H9 (cell line): Measurements from ENCODE around the gene WDR6. TPM values are rescaled to one million over a fixed set of nuclear protein-coding genes. Genes with fewer than 3 reads are reported as not detected.

Experiments
- DNase-seq: peaks from one replicate; pipeline ENCODE4 v3.0.0-alpha.2; 2017
- H2AFZ ChIP-seq: one replicate; pipeline ENCODE4 v1.6.1; 2013; ENCODE audit warnings: mild to moderate bottlenecking, low read length, control low read depth, moderate library complexity
- H2AK5ac ChIP-seq: 2 replicates; pipeline ENCODE4 v1.6.1; 2013; ENCODE audit warnings: low read length, control low read depth, mixed read lengths; ENCODE audit not compliant: insufficient read length
- H2BK120ac ChIP-seq: one replicate; pipeline ENCODE4 v1.6.1; 2013; ENCODE audit warnings: low read depth, mild to moderate bottlenecking, low read length, control low read depth, inconsistent platforms; ENCODE audit not compliant: poor library complexity, severe bottlenecking
- H2BK12ac ChIP-seq: 2 replicates; pipeline ENCODE4 v1.6.1; 2013; ENCODE audit warnings: low read length, control low read depth, mixed read lengths, low read depth; ENCODE audit not compliant: insufficient read length
- H2BK15ac ChIP-seq: 2 replicates; pipeline ENCODE4 v1.6.1; 2013; ENCODE audit warnings: low read depth, low read length, control low read depth
- H2BK20ac ChIP-seq: one replicate; pipeline ENCODE4 v1.6.1; 2013; ENCODE audit warnings: low read depth, mild to moderate bottlenecking, low read length, control low read depth, inconsistent platforms; ENCODE audit not compliant: poor library complexity, severe bottlenecking
- H2BK5ac ChIP-seq: 2 replicates; pipeline ENCODE4 v1.6.1; 2013; ENCODE audit warnings: low read length, control low read depth, mixed read lengths; ENCODE audit not compliant: insufficient read length
- H3K14ac ChIP-seq: 2 replicates; pipeline ENCODE4 v1.6.1; 2013; ENCODE audit warnings: low read length, control low read depth; ENCODE audit not compliant: insufficient read depth
- H3K18ac ChIP-seq: 2 replicates; pipeline ENCODE4 v1.6.1; 2013; ENCODE audit warnings: low read depth, mild to moderate bottlenecking, mixed read lengths, low read length, control low read depth; ENCODE audit not compliant: insufficient read length
- H3K23ac ChIP-seq: 2 replicates; pipeline ENCODE4 v1.6.1; 2013; ENCODE audit warnings: low read length, control low read depth, mixed read lengths, low read depth; ENCODE audit not compliant: insufficient read length
- H3K23me2 ChIP-seq: 2 replicates; pipeline ENCODE4 v1.6.1; 2013; ENCODE audit warnings: low read depth, mild to moderate bottlenecking, mixed read lengths, low read length, control low read depth; ENCODE audit not compliant: insufficient read length, poor library complexity, severe bottlenecking
- H3K27ac ChIP-seq: 2 replicates; pipeline ENCODE4 v1.5.1; 2013; ENCODE audit warnings: low read length, control low read depth, mixed read lengths, low read depth; ENCODE audit not compliant: insufficient read length
- H3K27me3 ChIP-seq: 2 replicates; pipeline ENCODE4 v1.6.1; 2013; ENCODE audit warnings: low read length, control low read depth, inconsistent platforms; ENCODE audit not compliant: insufficient read depth
- H3K4ac ChIP-seq: 2 replicates; pipeline ENCODE4 v1.6.1; 2013; ENCODE audit warnings: low read depth, mild to moderate bottlenecking, control low read depth, inconsistent platforms, low read length, moderate library complexity
- H3K4me1 ChIP-seq: 2 replicates; pipeline ENCODE4 v1.6.1; 2013; ENCODE audit warnings: low read length, control low read depth, inconsistent platforms; ENCODE audit not compliant: insufficient read depth
- H3K4me2 ChIP-seq: 2 replicates; pipeline ENCODE4 v1.6.1; 2013; ENCODE audit warnings: low read length, control low read depth, mixed read lengths; ENCODE audit not compliant: insufficient read length, insufficient read depth
- H3K56ac ChIP-seq: 2 replicates; pipeline ENCODE4 v1.6.1; 2013; ENCODE audit warnings: low read depth, mild to moderate bottlenecking, mixed read lengths, low read length, control low read depth; ENCODE audit not compliant: insufficient read length
- H3K79me1 ChIP-seq: 2 replicates; pipeline ENCODE4 v1.6.1; 2013; ENCODE audit warnings: low read depth, mild to moderate bottlenecking, moderate library complexity, low read length, control low read depth, inconsistent platforms; ENCODE audit not compliant: insufficient read depth, poor library complexity, severe bottlenecking
- H3K79me2 ChIP-seq: 2 replicates; pipeline ENCODE4 v1.6.1; 2013; ENCODE audit warnings: low read length, control low read depth, inconsistent platforms; ENCODE audit not compliant: insufficient read depth
- H3K9ac ChIP-seq: 2 replicates; pipeline ENCODE4 v1.6.1; 2013; ENCODE audit warnings: low read length, control low read depth, mixed read lengths; ENCODE audit not compliant: insufficient read length; ENCODE audit errors: extremely low read depth
- H3K9me3 ChIP-seq: one replicate; pipeline ENCODE4 v1.6.1; 2013; ENCODE audit warnings: low read depth, low read length, inconsistent platforms; ENCODE audit not compliant: control insufficient read depth
- H3T11ph ChIP-seq: one replicate; pipeline ENCODE4 v1.6.1; 2013; ENCODE audit warnings: mild to moderate bottlenecking, low read length, control low read depth, inconsistent platforms
- H4K20me1 ChIP-seq: one replicate; pipeline ENCODE4 v1.6.1; 2013; ENCODE audit not compliant: control insufficient read depth, insufficient read length, insufficient read depth
- H4K5ac ChIP-seq: 2 replicates; pipeline ENCODE4 v1.6.1; 2013; ENCODE audit warnings: low read depth, mild to moderate bottlenecking, mixed read lengths, low read length, control low read depth; ENCODE audit not compliant: insufficient read length
- H4K8ac ChIP-seq: replicated peaks from 2 replicates; pipeline ENCODE4 v1.6.1; 2013; ENCODE audit warnings: low read length, control low read depth, mixed read lengths, low read depth; ENCODE audit not compliant: insufficient read length
- H4K91ac ChIP-seq: 2 replicates; pipeline ENCODE4 v1.6.1; 2013; ENCODE audit warnings: low read depth, mild to moderate bottlenecking, moderate library complexity, mixed read lengths, low read length, control low read depth; ENCODE audit not compliant: insufficient read length
- H3K27ac Mint-ChIP-seq, 3 experiments: 2 replicates in 2 of 3; 3 replicates in 1 of 3; pipeline ENCODE4 v1.8.0; 2020 to 2021; ENCODE audit warnings: mixed read lengths in 3 of 3, mild to moderate bottlenecking in 1 of 3, moderate library complexity in 1 of 3
- H3K27me3 Mint-ChIP-seq: 2 replicates; pipeline ENCODE4 v1.8.0; 2021; ENCODE audit warnings: low read depth, mild to moderate bottlenecking, moderate library complexity, mixed read lengths
- H3K36me3 Mint-ChIP-seq, 3 experiments: 2 replicates in 2 of 3; 3 replicates in 1 of 3; pipeline ENCODE4 v1.8.0; 2020 to 2021; ENCODE audit warnings: low read depth in 3 of 3, mixed read lengths in 3 of 3; ENCODE audit not compliant: insufficient read depth in 1 of 3
- H3K4me1 Mint-ChIP-seq, 2 experiments: 2 replicates each; pipeline ENCODE4 v1.8.0; 2020; ENCODE audit warnings: mixed read lengths in 2 of 2
- H3K4me3 Mint-ChIP-seq, 2 experiments: 2 replicates in 1 of 2; 3 replicates in 1 of 2; pipeline ENCODE4 v1.8.0; 2020 to 2021; ENCODE audit warnings: mild to moderate bottlenecking in 2 of 2, mixed read lengths in 2 of 2, moderate library complexity in 1 of 2
- H3K9me3 Mint-ChIP-seq, 2 experiments: 2 replicates in 1 of 2; 3 replicates in 1 of 2; pipeline ENCODE4 v1.8.0; 2020; ENCODE audit warnings: mild to moderate bottlenecking in 2 of 2, mixed read lengths in 2 of 2, moderate library complexity in 1 of 2
- CTCF ChIP-seq: fragments of 200-600 bp; sonication (generic); conservative IDR thresholded peaks from 3 replicates; pipeline ENCODE4 v1.8.0; 2021; ENCODE audit warnings: antibody characterized with exemption, mild to moderate bottlenecking
- WGBS: extraction: QIAGEN DNeasy Blood & Tissue Kit; methylation state at CpG from one replicate; pipeline ENCODE4 v1.1.7; 2013; ENCODE audit warnings: missing lambda C conversion rate, low lambda C conversion rate, mixed read lengths; ENCODE audit not compliant: insufficient read length; ENCODE audit errors: extremely low coverage; 5-methylcytosine and 5-hydroxymethylcytosine counted together
- total RNA-seq: library from RNA; stranded (reverse); gene quantifications from 2 replicates; pipeline ENCODE4 v1.2.1, GENCODE V29; 2021

Gene WDR6
- total RNA-seq, 1 experiment from 2014 or later, result 298 TPM

- H4K8ac ChIP-seq, result no peak overlapping the region
- Mint-ChIP-seq H3K36me3 (peaks cover 25 to 58% (median 50%) of the 10 kb centered on the region in 3 experiments), H3K27me3 (no peaks in the 10 kb centered on the region), H3K9me3 (no peaks in the 10 kb centered on the region), H3K4me1 (peaks cover 17 to 21% of the 10 kb centered on the region in 2 experiments), H3K4me3 (no peak overlapping the region; a peak in 1 of 5 replicates), H3K27ac (no peak overlapping the region)
- no peak overlapping the region for H2BK120ac ChIP-seq
- no peak overlapping the region for H3K23ac ChIP-seq
- no peak overlapping the region for H3T11ph ChIP-seq
- H3K9me3 ChIP-seq, result no peaks in the 10 kb centered on the region
- H3K4me1 ChIP-seq, result no peaks in the 10 kb centered on the region
- WGBS, result no CpG with 5 or more reads among the region's 6 CpGs
- H2AK5ac ChIP-seq, result no peak overlapping the region
- H3K27ac ChIP-seq, result no peak overlapping the region
- H4K91ac ChIP-seq, result no peak overlapping the region
- no peak overlapping the region for H3K56ac ChIP-seq
- no peak overlapping the region for H2AFZ ChIP-seq
- H3K79me1 ChIP-seq, result no peaks in the 10 kb centered on the region
- no peak overlapping the region for H2BK5ac ChIP-seq
- DNase-seq, result no peak
- no peak overlapping the region for H3K4ac ChIP-seq
- H2BK12ac ChIP-seq, result no peak overlapping the region
- no peaks in the 10 kb centered on the region; the same call in 1 of the 2 replicates for H3K79me2 ChIP-seq
- H4K20me1 ChIP-seq, result peaks cover 2% of the 10 kb centered on the region
- no peak overlapping the region for H2BK15ac ChIP-seq
- H3K4me2 ChIP-seq, result no peak overlapping the region
- H4K5ac ChIP-seq, result no peak overlapping the region
- H2BK20ac ChIP-seq, result no peak overlapping the region
- peaks cover 13% of the 10 kb centered on the region for H3K23me2 ChIP-seq
- H3K27me3 ChIP-seq, result no peaks in the 10 kb centered on the region
- H3K9ac ChIP-seq, result no peak overlapping the region
- no peak overlapping the region for H3K14ac ChIP-seq
- H3K18ac ChIP-seq, result no peak overlapping the region
- no peak for TF ChIP-seq CTCF
Measured at GRCh38 chr3:49015765-49016164, 8.6 kb downstream of the WDR6 start.
